ENCODE measurements around the gene CNPPD1. TPM values are rescaled to one million over a fixed set of nuclear protein-coding genes. Genes with fewer than 3 reads are reported as not detected.

The CNPPD1 gene
- total RNA-seq, 1 experiment from 2014 or later: 62.9 TPM

DNA sequence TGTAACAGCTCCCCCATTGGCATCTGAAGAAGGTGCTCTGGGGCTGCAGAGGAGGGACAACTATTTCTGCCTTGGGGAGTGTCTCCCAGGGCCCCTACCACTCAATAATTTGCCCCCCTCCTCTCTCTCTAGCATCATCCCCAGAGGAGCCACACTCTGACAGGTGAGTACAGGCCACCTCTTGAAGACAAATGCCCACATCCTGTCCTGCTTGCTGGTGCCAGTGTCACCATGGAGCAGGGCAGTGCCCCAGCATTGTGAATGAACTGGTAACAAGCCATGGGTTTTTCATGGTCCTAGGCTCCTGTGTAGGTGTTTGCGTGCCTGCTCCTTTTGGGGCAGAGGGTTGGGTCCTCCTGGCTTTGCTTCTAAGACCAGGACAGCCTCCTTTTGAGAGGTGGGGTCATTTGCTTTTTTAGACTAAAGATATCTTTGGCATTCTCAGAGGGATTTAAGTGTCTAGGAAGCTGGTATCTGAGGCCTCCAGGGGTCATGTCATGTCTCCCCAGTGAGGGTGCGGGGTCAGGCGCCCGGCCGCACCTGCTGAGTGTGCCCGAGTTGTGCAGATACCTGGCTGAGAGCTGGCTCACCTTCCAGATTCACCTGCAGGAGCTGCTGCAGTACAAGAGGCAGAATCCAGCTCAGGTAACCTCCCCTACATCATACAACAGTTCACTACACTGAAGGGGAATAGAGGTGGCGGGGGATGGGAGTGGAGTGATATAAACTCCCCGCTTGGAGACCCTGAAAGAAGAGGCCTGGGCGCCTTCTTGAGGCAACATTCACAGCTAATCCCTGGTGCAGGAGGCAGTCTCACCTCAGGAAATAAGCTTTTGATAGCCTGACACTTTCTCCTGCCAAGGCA lies 3.1 kb upstream of the CNPPD1 start:
- peaks cover 7% of the 10 kb centered on the region for H3K36me3 ChIP-seq (ENCODE audit: control insufficient read depth, insufficient read depth, low read length)
- intact Hi-C loops (cut with micrococcal nuclease; ENCODE audit: unreplicated experiment): loop anchor here (5.0 kb wide), 1 partner anchor 97 kb away; the partner anchor contains the start of gene DNAJB2
- ChIA-PET POLR2A (no interaction called here), CTCF (no interaction called here)
- no peak overlapping the region for H3K27ac Mint-ChIP-seq (ENCODE audit: unreplicated experiment)
- H3K4me3 Mint-ChIP-seq (ENCODE audit: unreplicated experiment): peak overlapping the region; percentile 90
- peaks cover 39% of the 10 kb centered on the region for H3K36me3 Mint-ChIP-seq (ENCODE audit: insufficient read depth, unreplicated experiment)
- TF ChIP-seq, protein P1, sequence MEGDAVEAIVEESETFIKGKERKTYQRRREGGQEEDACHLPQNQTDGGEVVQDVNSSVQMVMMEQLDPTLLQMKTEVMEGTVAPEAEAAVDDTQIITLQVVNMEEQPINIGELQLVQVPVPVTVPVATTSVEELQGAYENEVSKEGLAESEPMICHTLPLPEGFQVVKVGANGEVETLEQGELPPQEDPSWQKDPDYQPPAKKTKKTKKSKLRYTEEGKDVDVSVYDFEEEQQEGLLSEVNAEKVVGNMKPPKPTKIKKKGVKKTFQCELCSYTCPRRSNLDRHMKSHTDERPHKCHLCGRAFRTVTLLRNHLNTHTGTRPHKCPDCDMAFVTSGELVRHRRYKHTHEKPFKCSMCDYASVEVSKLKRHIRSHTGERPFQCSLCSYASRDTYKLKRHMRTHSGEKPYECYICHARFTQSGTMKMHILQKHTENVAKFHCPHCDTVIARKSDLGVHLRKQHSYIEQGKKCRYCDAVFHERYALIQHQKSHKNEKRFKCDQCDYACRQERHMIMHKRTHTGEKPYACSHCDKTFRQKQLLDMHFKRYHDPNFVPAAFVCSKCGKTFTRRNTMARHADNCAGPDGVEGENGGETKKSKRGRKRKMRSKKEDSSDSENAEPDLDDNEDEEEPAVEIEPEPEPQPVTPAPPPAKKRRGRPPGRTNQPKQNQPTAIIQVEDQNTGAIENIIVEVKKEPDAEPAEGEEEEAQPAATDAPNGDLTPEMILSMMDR (IDR thresholded peaks at IDR 0.05; ENCODE audit: insufficient read depth in 1 of 2, low read depth in 1 of 2, low read length in 1 of 2, severe bottlenecking in 1 of 2, unreplicated experiment in 1 of 2): no peak
- no peaks in the 10 kb centered on the region; the same call in 1 of the 2 replicates for H3K27me3 ChIP-seq (replicated peaks; ENCODE audit: control insufficient read depth, insufficient read depth, low read length)
- BruUV-seq (replicated peaks): no TSS peak
- DNase-seq: no peak
- peaks cover 12% of the 10 kb centered on the region for H3K4me1 ChIP-seq
- no peak overlapping the region for H3K4me3 ChIP-seq (ENCODE audit: low read depth, low read length)
- H3K9me3 Mint-ChIP-seq (ENCODE audit: unreplicated experiment): no peaks in the 10 kb centered on the region
- no peaks in the 10 kb centered on the region for H3K27me3 Mint-ChIP-seq (ENCODE audit: insufficient read depth, unreplicated experiment)
- H3K4me1 Mint-ChIP-seq (ENCODE audit: low read depth, unreplicated experiment): peaks cover 8% of the 10 kb centered on the region
- no peaks in the 10 kb centered on the region for H3K9me3 ChIP-seq

GRCh38 chr2:219178377-219179175 lies 1.9 kb upstream of the CNPPD1 start:
- Histone ChIP-seq H3K4me1 (peaks cover 12% of the 10 kb centered on the region), H3K27me3 (replicated peaks; ENCODE audit: control insufficient read depth, insufficient read depth, low read length) (no peaks in the 10 kb centered on the region; the same call in 1 of the 2 replicates), H3K4me3 (ENCODE audit: low read depth, low read length) (peak overlapping the region; percentile 93), H3K36me3 (ENCODE audit: control insufficient read depth, insufficient read depth, low read length) (peaks cover 14% of the 10 kb centered on the region), H3K9me3 (no peaks in the 10 kb centered on the region)
- no TSS peak for BruUV-seq (replicated peaks)
- TF ChIP-seq, protein P1 (IDR thresholded peaks at IDR 0.05; ENCODE audit: insufficient read depth in 1 of 2, low read depth in 1 of 2, low read length in 1 of 2, severe bottlenecking in 1 of 2, unreplicated experiment in 1 of 2): peak in 1 of 2 experiments; percentile 5
- no peaks in the 10 kb centered on the region for H3K27me3 Mint-ChIP-seq (ENCODE audit: insufficient read depth, unreplicated experiment)
- intact Hi-C loops (cut with micrococcal nuclease; ENCODE audit: unreplicated experiment): loop anchor here (1.0 to 5.0 kb wide), 2 partner anchors 28 to 99 kb away; partner anchors contain the start of genes DNAJB2 and ZFAND2B
- H3K9me3 Mint-ChIP-seq (ENCODE audit: unreplicated experiment): no peaks in the 10 kb centered on the region
- POLR2A ChIA-PET: no interaction called here
- peak overlapping the region; percentile 85 for H3K27ac Mint-ChIP-seq (ENCODE audit: unreplicated experiment)
- H3K36me3 Mint-ChIP-seq (ENCODE audit: insufficient read depth, unreplicated experiment): peaks cover 46% of the 10 kb centered on the region
- H3K4me1 Mint-ChIP-seq (ENCODE audit: low read depth, unreplicated experiment): peaks cover 18% of the 10 kb centered on the region
- CTCF ChIA-PET: no interaction called here
- peak overlapping the region; percentile 90 for H3K4me3 Mint-ChIP-seq (ENCODE audit: unreplicated experiment)
- DNase-seq: peak; percentile 56 to 63
